H1 (cell line): ENCODE measurements around the gene STIM1. TPM values are rescaled to one million over a fixed set of nuclear protein-coding genes. Genes with fewer than 3 reads are reported as not detected.
A peak's percentile ranks its signal among the peaks of the same experiment; 100 is the strongest.

Experiments
- BACH1 ChIP-seq: IDR thresholded peaks from 2 replicates; pipeline ENCODE4 v1.6.1; 2012; ENCODE audit warnings: low read length, improper control_type of control experiment
- CBX5 ChIP-seq: fragments of 300-800, 300-1000 bp; sonication (generic); IDR thresholded peaks from 2 replicates; pipeline ENCODE4 v1.7.1; 2016; ENCODE audit warnings: antibody characterized with exemption, low read length, low read depth
- EZH2 ChIP-seq: fragments of 200-600 bp; sonication (generic); IDR thresholded peaks from 2 replicates; pipeline ENCODE4 v1.7.1; 2012; ENCODE audit warnings: low read depth, mild to moderate bottlenecking, moderate library complexity, low read length, inconsistent platforms; ENCODE audit not compliant: severe bottlenecking
- GABPA ChIP-seq: IDR thresholded peaks from 2 replicates; pipeline ENCODE4 v1.6.1; 2011; ENCODE audit warnings: mild to moderate bottlenecking, low read length, moderate library complexity, borderline replicate concordance; ENCODE audit not compliant: insufficient read depth
- KDM1A ChIP-seq: fragments of 200-600, 300-600 bp; sonication (generic); IDR thresholded peaks from 2 replicates; pipeline ENCODE4 v1.7.1; 2016; ENCODE audit warnings: mild to moderate bottlenecking, low read length, borderline replicate concordance
- MAFK ChIP-seq: IDR thresholded peaks from 2 replicates; pipeline ENCODE4 v1.6.1; 2012; ENCODE audit warnings: low read depth, mild to moderate bottlenecking, improper control_type of control experiment, low read length
- POLR2AphosphoS5 ChIP-seq: IDR thresholded peaks from 2 replicates; pipeline ENCODE4 v1.6.1; 2011; ENCODE audit warnings: low read depth, low read length
- TAF7 ChIP-seq: optimal IDR thresholded peaks from 2 replicates; pipeline ENCODE3; 2011; ENCODE audit warnings: low read depth, mild to moderate bottlenecking, inconsistent platforms, low read length, moderate library complexity, borderline replicate concordance
- polyA plus RNA-seq, 7 experiments: library from polyadenylated mRNA; depleted of rRNA in 3 of 7; stranded (reverse) in 5 of 7; unstranded in 2 of 7; fragments of >200 nt in 5 of 7; fragments of 200-250 nt in 2 of 7; gene quantifications; 1 replicate in 5 of 7; 2 replicates in 1 of 7; 4 replicates in 1 of 7; pipeline versions ENCODE4 v1.2.1 to v1.2.3, GENCODE V29; 2011 to 2013; ENCODE audit warnings: missing spikeins in 2 of 7, mixed read lengths in 2 of 7
- total RNA-seq: library from RNA; stranded (reverse); fragmentation: NEBNext Ultra II Directional; extraction: Animal tissue kit (Norgen Biotek cat#: 25700); gene quantifications from 2 replicates; pipeline ENCODE4 v1.2.1, GENCODE V29; 2021
- TF ChIP-seq, protein P1 (sequence below): IDR thresholded peaks from 2 replicates; pipeline ENCODE4 v1.6.1; 2012; ENCODE audit warnings: inconsistent platforms
- TF ChIP-seq, protein P2 (sequence below): fragments of 300-600 bp; sonication (generic); IDR thresholded peaks from 2 replicates; pipeline ENCODE4 v1.7.1; 2012; ENCODE audit warnings: low read length, moderate library complexity, mild to moderate bottlenecking, inconsistent platforms; ENCODE audit not compliant: insufficient replicate concordance

STIM1 gene
- total and polyA plus RNA-seq, 2 of the 8 experiments (the other 6 are each of a cell fraction or from before 2014, with no cell fraction given) = 11.1 to 12.2 TPM

DNA sequence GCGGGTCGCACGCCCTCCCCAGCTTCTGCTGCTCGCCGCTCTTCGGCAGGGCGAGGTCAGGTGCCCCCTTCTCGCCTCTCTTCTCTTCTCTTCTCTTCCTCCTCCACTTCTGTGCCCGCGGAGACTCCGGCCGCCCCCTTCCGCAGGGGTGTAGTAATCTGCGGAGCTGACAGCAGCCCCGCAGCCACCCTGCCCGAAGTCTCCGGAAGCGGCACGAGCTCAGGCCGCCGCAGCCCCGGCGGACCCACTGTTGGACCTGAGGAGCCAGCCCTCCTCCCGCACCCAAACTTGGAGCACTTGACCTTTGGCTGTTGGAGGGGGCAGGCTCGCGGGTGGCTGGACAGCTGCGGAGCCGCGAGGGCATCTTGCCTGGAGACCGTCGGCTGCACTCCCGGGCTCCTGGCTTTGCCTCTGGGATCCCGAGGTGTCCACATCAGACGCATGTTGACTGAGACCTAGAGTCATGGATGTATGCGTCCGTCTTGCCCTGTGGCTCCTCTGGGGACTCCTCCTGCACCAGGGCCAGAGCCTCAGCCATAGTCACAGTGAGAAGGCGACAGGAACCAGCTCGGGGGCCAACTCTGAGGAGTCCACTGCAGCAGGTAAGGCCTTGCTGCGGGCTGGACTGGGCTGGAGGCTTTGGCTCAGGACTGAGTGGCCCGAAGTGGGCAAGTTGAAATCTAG lies 486 bp downstream of the STIM1 start (continued):
- TF ChIP-seq GABPA = no peak
- TF ChIP-seq BACH1 = no peak
- no peak for TF ChIP-seq CBX5
- TF ChIP-seq KDM1A = no peak
- TF ChIP-seq EZH2 = peak; percentile 41
- TF ChIP-seq POLR2AphosphoS5 = no peak
- no peak for TF ChIP-seq MAFK
- TF ChIP-seq, protein P1, sequence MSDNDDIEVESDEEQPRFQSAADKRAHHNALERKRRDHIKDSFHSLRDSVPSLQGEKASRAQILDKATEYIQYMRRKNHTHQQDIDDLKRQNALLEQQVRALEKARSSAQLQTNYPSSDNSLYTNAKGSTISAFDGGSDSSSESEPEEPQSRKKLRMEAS = peak; percentile 9; the same call in 1 of the 2 replicates
- TF ChIP-seq TAF7 = no peak
- TF ChIP-seq, protein P2, sequence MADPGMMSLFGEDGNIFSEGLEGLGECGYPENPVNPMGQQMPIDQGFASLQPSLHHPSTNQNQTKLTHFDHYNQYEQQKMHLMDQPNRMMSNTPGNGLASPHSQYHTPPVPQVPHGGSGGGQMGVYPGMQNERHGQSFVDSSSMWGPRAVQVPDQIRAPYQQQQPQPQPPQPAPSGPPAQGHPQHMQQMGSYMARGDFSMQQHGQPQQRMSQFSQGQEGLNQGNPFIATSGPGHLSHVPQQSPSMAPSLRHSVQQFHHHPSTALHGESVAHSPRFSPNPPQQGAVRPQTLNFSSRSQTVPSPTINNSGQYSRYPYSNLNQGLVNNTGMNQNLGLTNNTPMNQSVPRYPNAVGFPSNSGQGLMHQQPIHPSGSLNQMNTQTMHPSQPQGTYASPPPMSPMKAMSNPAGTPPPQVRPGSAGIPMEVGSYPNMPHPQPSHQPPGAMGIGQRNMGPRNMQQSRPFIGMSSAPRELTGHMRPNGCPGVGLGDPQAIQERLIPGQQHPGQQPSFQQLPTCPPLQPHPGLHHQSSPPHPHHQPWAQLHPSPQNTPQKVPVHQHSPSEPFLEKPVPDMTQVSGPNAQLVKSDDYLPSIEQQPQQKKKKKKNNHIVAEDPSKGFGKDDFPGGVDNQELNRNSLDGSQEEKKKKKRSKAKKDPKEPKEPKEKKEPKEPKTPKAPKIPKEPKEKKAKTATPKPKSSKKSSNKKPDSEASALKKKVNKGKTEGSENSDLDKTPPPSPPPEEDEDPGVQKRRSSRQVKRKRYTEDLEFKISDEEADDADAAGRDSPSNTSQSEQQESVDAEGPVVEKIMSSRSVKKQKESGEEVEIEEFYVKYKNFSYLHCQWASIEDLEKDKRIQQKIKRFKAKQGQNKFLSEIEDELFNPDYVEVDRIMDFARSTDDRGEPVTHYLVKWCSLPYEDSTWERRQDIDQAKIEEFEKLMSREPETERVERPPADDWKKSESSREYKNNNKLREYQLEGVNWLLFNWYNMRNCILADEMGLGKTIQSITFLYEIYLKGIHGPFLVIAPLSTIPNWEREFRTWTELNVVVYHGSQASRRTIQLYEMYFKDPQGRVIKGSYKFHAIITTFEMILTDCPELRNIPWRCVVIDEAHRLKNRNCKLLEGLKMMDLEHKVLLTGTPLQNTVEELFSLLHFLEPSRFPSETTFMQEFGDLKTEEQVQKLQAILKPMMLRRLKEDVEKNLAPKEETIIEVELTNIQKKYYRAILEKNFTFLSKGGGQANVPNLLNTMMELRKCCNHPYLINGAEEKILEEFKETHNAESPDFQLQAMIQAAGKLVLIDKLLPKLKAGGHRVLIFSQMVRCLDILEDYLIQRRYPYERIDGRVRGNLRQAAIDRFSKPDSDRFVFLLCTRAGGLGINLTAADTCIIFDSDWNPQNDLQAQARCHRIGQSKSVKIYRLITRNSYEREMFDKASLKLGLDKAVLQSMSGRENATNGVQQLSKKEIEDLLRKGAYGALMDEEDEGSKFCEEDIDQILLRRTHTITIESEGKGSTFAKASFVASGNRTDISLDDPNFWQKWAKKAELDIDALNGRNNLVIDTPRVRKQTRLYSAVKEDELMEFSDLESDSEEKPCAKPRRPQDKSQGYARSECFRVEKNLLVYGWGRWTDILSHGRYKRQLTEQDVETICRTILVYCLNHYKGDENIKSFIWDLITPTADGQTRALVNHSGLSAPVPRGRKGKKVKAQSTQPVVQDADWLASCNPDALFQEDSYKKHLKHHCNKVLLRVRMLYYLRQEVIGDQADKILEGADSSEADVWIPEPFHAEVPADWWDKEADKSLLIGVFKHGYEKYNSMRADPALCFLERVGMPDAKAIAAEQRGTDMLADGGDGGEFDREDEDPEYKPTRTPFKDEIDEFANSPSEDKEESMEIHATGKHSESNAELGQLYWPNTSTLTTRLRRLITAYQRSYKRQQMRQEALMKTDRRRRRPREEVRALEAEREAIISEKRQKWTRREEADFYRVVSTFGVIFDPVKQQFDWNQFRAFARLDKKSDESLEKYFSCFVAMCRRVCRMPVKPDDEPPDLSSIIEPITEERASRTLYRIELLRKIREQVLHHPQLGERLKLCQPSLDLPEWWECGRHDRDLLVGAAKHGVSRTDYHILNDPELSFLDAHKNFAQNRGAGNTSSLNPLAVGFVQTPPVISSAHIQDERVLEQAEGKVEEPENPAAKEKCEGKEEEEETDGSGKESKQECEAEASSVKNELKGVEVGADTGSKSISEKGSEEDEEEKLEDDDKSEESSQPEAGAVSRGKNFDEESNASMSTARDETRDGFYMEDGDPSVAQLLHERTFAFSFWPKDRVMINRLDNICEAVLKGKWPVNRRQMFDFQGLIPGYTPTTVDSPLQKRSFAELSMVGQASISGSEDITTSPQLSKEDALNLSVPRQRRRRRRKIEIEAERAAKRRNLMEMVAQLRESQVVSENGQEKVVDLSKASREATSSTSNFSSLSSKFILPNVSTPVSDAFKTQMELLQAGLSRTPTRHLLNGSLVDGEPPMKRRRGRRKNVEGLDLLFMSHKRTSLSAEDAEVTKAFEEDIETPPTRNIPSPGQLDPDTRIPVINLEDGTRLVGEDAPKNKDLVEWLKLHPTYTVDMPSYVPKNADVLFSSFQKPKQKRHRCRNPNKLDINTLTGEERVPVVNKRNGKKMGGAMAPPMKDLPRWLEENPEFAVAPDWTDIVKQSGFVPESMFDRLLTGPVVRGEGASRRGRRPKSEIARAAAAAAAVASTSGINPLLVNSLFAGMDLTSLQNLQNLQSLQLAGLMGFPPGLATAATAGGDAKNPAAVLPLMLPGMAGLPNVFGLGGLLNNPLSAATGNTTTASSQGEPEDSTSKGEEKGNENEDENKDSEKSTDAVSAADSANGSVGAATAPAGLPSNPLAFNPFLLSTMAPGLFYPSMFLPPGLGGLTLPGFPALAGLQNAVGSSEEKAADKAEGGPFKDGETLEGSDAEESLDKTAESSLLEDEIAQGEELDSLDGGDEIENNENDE = no peak
